GM20000 (cell line): Measurements from ENCODE around the gene ZC2HC1B.

Experiments
- DNase-seq: peaks from one replicate; pipeline ENCODE4 v3.0.0; 2012; ENCODE audit warnings: low spot score
- TF ChIP-seq, protein P1 (sequence below): IDR thresholded peaks from 2 replicates; pipeline ENCODE4 v1.5.1; 2012; ENCODE audit warnings: mild to moderate bottlenecking, control low read depth; ENCODE audit errors: extremely low read depth, missing control alignments

ZC2HC1B gene

DNA sequence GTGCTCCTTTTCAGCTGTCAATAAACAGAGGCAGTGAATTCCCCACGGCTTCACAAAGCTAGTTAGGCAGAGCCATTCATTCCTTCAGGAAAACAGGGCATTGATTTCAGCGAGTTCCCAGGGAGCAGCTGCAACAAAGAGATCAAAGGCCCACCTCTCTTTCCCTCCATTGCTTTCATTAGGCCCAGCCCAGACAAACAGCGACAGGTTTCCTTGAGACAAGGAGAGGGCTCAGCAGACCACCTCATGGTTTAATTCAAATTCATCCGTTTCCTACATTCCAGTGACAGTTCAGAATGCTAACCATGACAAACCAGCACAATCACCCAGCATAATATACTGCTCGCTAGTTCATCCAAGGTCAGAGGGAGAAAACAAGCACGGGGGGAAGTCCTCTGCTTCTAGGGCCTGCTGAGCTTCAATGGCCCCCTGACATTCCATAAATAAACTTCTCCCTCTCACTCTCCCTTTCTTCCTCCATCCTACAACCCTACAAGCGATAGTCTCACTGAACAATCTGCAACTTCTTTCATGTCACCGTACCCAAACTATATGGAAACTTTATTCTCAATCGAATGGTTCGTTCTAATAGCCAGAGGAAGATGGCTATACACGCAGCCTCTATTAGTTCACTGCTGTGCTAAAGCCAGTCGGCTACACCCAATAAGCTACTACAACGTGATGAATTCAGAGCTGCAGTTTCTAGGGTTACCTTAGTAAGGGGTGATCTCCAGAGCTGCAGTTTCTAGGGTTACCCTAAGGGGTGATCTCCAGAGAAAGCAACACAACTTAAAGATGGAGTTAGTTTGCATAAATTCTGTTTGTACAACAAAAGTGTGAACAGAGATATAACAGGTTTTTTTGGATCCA, 109.1 kb downstream of the ZC2HC1B start:
- no peak for DNase-seq
- TF ChIP-seq, protein P1, sequence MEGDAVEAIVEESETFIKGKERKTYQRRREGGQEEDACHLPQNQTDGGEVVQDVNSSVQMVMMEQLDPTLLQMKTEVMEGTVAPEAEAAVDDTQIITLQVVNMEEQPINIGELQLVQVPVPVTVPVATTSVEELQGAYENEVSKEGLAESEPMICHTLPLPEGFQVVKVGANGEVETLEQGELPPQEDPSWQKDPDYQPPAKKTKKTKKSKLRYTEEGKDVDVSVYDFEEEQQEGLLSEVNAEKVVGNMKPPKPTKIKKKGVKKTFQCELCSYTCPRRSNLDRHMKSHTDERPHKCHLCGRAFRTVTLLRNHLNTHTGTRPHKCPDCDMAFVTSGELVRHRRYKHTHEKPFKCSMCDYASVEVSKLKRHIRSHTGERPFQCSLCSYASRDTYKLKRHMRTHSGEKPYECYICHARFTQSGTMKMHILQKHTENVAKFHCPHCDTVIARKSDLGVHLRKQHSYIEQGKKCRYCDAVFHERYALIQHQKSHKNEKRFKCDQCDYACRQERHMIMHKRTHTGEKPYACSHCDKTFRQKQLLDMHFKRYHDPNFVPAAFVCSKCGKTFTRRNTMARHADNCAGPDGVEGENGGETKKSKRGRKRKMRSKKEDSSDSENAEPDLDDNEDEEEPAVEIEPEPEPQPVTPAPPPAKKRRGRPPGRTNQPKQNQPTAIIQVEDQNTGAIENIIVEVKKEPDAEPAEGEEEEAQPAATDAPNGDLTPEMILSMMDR, result no peak

DNA sequence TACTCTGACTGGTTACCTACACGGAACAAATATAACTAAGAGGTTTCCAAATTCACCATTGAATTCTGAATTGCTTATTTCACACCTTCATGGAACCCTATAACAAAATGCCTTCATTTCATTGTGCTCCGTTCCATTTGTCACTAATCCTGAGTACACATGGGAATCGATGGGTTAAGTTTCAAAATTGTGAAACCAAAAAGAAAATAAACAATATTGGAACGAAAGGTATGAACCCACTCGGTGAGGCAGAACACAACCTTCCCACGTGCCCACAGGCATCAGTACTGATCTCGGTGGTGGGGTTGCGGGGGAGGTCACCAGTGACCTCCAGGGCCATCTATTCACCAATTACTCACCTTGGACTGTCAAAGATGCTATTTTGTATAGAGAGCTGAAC, 109.8 kb downstream of the ZC2HC1B start:
- DNase-seq, result no peak
- TF ChIP-seq, protein P1, result no peak

DNA sequence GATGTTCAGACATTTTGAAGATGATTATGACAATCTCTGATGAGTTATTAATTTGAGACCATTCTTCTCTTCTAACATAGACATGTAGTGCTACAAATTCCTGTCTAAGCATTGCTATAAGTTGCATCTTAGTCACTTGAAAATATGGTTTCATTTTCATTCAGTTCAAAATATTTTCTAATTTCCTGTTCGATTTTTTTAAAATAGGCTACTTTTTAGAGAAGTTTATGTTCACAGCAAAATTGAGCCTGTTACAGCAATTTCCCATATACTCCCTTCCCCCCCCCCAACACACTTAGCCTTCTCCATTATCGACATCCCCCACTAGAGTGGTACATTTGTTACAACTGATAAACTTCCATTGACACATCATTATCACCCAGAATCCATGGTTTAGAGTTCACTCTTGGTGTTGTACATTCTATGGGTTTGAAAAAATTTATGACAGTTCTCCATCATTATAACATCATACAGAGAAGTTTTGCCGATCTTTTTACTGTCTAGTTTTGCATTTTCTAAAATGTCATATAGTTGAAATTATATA, 112.6 kb downstream of the ZC2HC1B start:
- no peak for DNase-seq

DNA sequence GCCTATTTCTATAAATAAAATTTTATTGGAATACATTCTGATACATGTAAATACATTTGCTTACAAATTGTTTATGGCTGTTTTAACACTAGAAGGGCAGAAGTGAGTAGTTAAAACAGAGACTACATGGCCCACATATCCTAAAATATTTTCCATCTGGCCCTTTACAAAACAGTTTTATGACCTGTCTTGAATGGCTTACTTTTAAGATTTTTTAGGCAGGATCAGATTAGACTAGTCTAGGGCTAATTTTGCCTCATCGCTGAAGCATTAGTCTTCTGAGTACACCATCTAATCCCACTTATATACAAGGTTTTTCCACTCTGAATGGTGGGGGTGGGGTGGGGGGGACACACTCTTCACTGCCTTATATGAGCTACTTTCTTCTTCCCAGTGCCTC, 116.6 kb downstream of the ZC2HC1B start:
- TF ChIP-seq, protein P1, result no peak
- no peak for DNase-seq

More for the DNA sequence above, 112.6 kb downstream of the ZC2HC1B start:
- TF ChIP-seq, protein P1, result no peak

DNA sequence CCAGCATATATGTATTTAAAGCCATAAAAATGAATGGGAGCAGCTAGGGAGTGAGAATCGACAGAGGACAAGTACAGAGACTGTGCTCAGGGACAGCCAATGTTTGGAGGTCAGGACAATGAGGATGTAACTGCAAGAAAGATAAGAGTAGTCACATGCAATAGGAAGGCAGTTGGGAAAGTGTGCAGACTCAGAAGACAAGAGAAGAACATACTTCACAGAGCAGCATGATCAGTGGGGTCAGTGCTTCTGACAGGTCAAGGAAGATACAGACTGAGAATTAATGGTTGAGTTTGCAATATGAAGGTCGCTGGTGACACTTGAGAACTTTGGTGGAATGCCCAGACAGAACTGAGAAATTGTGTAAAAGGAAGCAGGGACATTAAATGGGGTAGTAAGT, 118.7 kb downstream of the ZC2HC1B start:
- TF ChIP-seq, protein P1, result no peak
- DNase-seq, result no peak

DNA sequence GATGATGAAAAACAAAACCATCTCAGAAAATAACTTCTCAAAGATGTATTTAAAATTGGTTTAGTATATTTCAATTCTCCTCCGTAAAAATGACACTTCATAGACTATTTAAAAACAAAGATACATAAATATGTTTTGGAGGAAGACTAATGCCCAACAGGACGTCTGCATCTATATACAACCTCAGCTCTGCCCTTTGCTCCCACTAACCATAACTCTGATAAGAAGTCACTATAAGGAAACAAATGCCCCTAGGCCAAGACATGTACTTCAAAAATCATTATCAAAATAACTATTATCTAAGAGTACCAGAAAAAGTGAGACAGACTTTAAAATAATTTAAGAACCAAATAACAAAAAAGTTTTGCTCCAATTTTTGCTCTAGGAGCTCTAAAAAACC, 120.4 kb downstream of the ZC2HC1B start:
- TF ChIP-seq, protein P1, result no peak
- no peak for DNase-seq

DNA sequence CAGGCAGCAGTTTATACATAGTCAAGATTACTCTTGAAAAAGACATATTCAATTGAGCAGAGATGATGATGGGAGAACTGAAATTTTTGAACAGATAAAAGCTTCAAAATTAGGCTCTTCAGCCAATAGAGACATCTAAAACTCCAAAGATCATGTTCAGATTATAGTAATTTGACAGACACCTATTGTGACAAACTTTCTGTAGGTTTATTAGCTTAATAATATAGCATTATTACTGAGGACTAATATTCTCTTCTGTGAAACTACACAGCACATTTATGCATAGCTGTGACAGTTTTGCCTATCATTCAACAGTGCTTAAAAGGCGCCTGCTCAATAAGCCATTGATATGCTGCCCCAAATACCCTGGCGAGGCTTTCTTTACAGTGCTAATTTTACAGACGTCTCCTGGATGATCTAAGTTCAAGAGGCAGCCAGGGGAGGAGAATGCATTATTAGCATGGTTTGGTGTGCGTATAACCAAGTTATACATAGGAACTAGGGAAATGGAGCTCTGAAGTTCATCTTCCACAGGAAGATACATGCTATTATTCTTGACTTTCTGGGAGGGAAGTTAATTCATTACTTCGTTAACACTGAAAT, 122.3 kb downstream of the ZC2HC1B start:
- TF ChIP-seq, protein P1, result no peak
- DNase-seq, result no peak
